Caco-2 (cell line): ENCODE data around the gene ATRIP. TPM values are rescaled to one million over a fixed set of nuclear protein-coding genes. Genes with fewer than 3 reads are reported as not detected.

Experiments
- BruUV-seq: library from RNA; stranded (reverse); fragments of 400-500 nt; replicated peaks from 2 replicates; lab custom pipeline; 2021; lab: Mats Ljungman, UMichigan
- CTCF ChIA-PET: fragments of 300-600 bp; sonication (Branson Sonifier 250); formaldehyde crosslinking; loops from one replicate; lab custom pipeline; 2022; ENCODE audit warnings: antibody characterized with exemption; lab: Charles Lee
- POLR2A ChIA-PET: fragments of 300-600 bp; sonication (Branson Sonifier 250); formaldehyde crosslinking; loops from one replicate; lab custom pipeline; 2022; ENCODE audit warnings: antibody characterized with exemption; lab: Charles Lee
- DNase-seq, 2 experiments: peaks; one replicate each; pipeline versions ENCODE4 v3.0.0 to v3.0.0-alpha.2; 2020 to 2022
- H3K27me3 ChIP-seq: replicated peaks from 2 replicates; pipeline ENCODE4 v1.6.0; 2011; ENCODE audit warnings: low read length; ENCODE audit not compliant: control insufficient read depth, insufficient read depth
- H3K36me3 ChIP-seq: 2 replicates; pipeline ENCODE4 v1.5.1; 2011; ENCODE audit warnings: low read length; ENCODE audit not compliant: control insufficient read depth, insufficient read depth
- H3K4me1 ChIP-seq: fragments of 250-450 bp; sonication (Bioruptor Pico); 2 replicates; pipeline ENCODE4 v1.5.1; 2020; ENCODE audit warnings: mild to moderate bottlenecking
- H3K4me3 ChIP-seq: 2 replicates; pipeline ENCODE4 v1.5.1; 2011; ENCODE audit warnings: low read depth, mild to moderate bottlenecking, control low read depth, low read length
- H3K9me3 ChIP-seq: fragments of 250-450 bp; sonication (Bioruptor Pico); 2 replicates; pipeline ENCODE4 v1.5.1; 2020; ENCODE audit warnings: mild to moderate bottlenecking, moderate library complexity
- H3K27ac Mint-ChIP-seq: one replicate; pipeline ENCODE4 v1.8.0; 2022; ENCODE audit warnings: mixed read lengths; ENCODE audit not compliant: unreplicated experiment
- H3K27me3 Mint-ChIP-seq: one replicate; pipeline ENCODE4 v1.8.0; 2022; ENCODE audit warnings: mixed read lengths; ENCODE audit not compliant: insufficient read depth, unreplicated experiment
- H3K36me3 Mint-ChIP-seq: one replicate; pipeline ENCODE4 v1.8.0; 2022; ENCODE audit warnings: mild to moderate bottlenecking, mixed read lengths; ENCODE audit not compliant: insufficient read depth, unreplicated experiment
- H3K4me1 Mint-ChIP-seq: one replicate; pipeline ENCODE4 v1.8.0; 2022; ENCODE audit warnings: low read depth, mixed read lengths; ENCODE audit not compliant: unreplicated experiment
- H3K4me3 Mint-ChIP-seq: one replicate; pipeline ENCODE4 v1.8.0; 2022; ENCODE audit warnings: mild to moderate bottlenecking, moderate library complexity, mixed read lengths; ENCODE audit not compliant: unreplicated experiment
- H3K9me3 Mint-ChIP-seq: one replicate; pipeline ENCODE4 v1.8.0; 2022; ENCODE audit warnings: mixed read lengths; ENCODE audit not compliant: unreplicated experiment
- CTCF ChIP-seq, 2 experiments: fragments of 200-600 bp in 1 of 2; IDR thresholded peaks; 1 replicate in 1 of 2; 2 replicates in 1 of 2; pipeline versions ENCODE4 v1.5.1 to v1.8.0; 2011 to 2022; ENCODE audit warnings: antibody characterized with exemption in 1 of 2, control low read depth in 1 of 2, inconsistent platforms in 1 of 2, low read depth in 1 of 2, low read length in 1 of 2, mild to moderate bottlenecking in 1 of 2, moderate library complexity in 1 of 2; ENCODE audit not compliant: insufficient read depth in 1 of 2, severe bottlenecking in 1 of 2, unreplicated experiment in 1 of 2
- intact Hi-C: fragments of 100-400 bp; cut with micrococcal nuclease; formaldehyde crosslinking; loops from one replicate; pipeline ENCODE4 v1.10.0; 2022; ENCODE audit not compliant: unreplicated experiment
- total RNA-seq: library from RNA; stranded (reverse); gene quantifications from 2 replicates; pipeline ENCODE4 v1.2.3, GENCODE V29; 2022

ATRIP gene
- total RNA-seq, 1 experiment from 2014 or later = 15.9 TPM

- Mint-ChIP-seq H3K27me3 (no peaks in the 10 kb centered on the region), H3K4me3 (no peak overlapping the region), H3K36me3 (peaks cover 53% of the 10 kb centered on the region), H3K9me3 (no peaks in the 10 kb centered on the region), H3K4me1 (peaks cover 16% of the 10 kb centered on the region), H3K27ac (no peak overlapping the region)
- no peaks in the 10 kb centered on the region for H3K27me3 ChIP-seq
- H3K4me1 ChIP-seq = peaks cover 36% of the 10 kb centered on the region
- ChIA-PET CTCF (interaction anchor here (6.2 kb wide), 1 partner anchor 34 kb away, joined by 405 read pairs; no protein-coding TSS in a partner anchor), POLR2A (no interaction called here)
- TF ChIP-seq CTCF (IDR thresholded peaks at IDR 0.05; ENCODE audit: insufficient read depth in 1 of 2, low read depth in 1 of 2, low read length in 1 of 2, severe bottlenecking in 1 of 2, unreplicated experiment in 1 of 2) = no peak
- BruUV-seq = no TSS peak
- no peaks in the 10 kb centered on the region for H3K9me3 ChIP-seq
- no peak overlapping the region for H3K4me3 ChIP-seq
- peaks cover 2% of the 10 kb centered on the region; the same call in 1 of the 2 replicates for H3K36me3 ChIP-seq
- intact Hi-C loops = loop anchor here (5.0 kb wide), 1 partner anchor 251 kb away; the partner anchor contains the start of gene CDC25A
- no peak for DNase-seq
Observed at GRCh38 chr3:48437812-48438211, 8.7 kb upstream of the ATRIP start.

GRCh38 chr3:48439820-48440589 is 6.5 kb upstream of the ATRIP start, which contains the start of the genes CCDC51 and TMA7:
CCDC51 (minus strand) TSS chr3:48440119; CDS start chr3:48435128, 4,991 bp downstream.
TMA7 (plus strand) TSS chr3:48440257; CDS start chr3:48440297, 40 bp downstream.
- Mint-ChIP-seq H3K27ac (peak within 1 kb of the TSS; percentile 75), H3K9me3 (no peaks in the 10 kb centered on the region), H3K36me3 (peaks cover 55% of the 10 kb centered on the region), H3K27me3 (no peaks in the 10 kb centered on the region), H3K4me3 (peak within 1 kb of the TSS; percentile 90), H3K4me1 (peaks cover 10% of the 10 kb centered on the region)
- H3K27me3 ChIP-seq = no peaks in the 10 kb centered on the region
- peaks cover 17% of the 10 kb centered on the region for H3K4me1 ChIP-seq
- peak; percentile 98 to 99 for DNase-seq
- H3K9me3 ChIP-seq = no peaks in the 10 kb centered on the region
- intact Hi-C loops = loop anchor here (5.0 kb wide), 1 partner anchor 253 kb away; the partner anchor contains the start of gene CDC25A
- no peak for TF ChIP-seq CTCF (IDR thresholded peaks at IDR 0.05; ENCODE audit: insufficient read depth in 1 of 2, low read depth in 1 of 2, low read length in 1 of 2, severe bottlenecking in 1 of 2, unreplicated experiment in 1 of 2)
- no TSS peak for BruUV-seq
- ChIA-PET CTCF (interaction anchor here (0.6 to 2.1 kb wide), 16 partner anchors 9 to 245 kb away, joined by 3 to 31 read pairs (median 4); partner anchors contain the start of gene PFKFB4), POLR2A (interaction anchor here (0.5 to 2.0 kb wide), 16 partner anchors 9 to 629 kb away, joined by 3 to 14 read pairs (median 4); partner anchors contain the start of genes CDC25A, PFKFB4, PLXNB1 and ZNF589)
- no peaks in the 10 kb centered on the region; the same call in 1 of the 2 replicates for H3K36me3 ChIP-seq
- peak within 1 kb of the TSS; percentile 91 for H3K4me3 ChIP-seq

GRCh38 chr3:48440590-48440958 is 6.0 kb upstream of the ATRIP start:
- no peaks in the 10 kb centered on the region for H3K9me3 Mint-ChIP-seq
- Histone ChIP-seq H3K4me3 (peak overlapping the region; percentile 91), H3K36me3 (no peaks in the 10 kb centered on the region; the same call in 1 of the 2 replicates), H3K4me1 (peaks cover 12% of the 10 kb centered on the region), H3K9me3 (no peaks in the 10 kb centered on the region), H3K27me3 (no peaks in the 10 kb centered on the region)
- H3K4me3 Mint-ChIP-seq = peak overlapping the region; percentile 90
- H3K27me3 Mint-ChIP-seq = no peaks in the 10 kb centered on the region
- ChIA-PET CTCF (interaction anchor here (0.7 to 2.0 kb wide), 6 partner anchors 32 to 246 kb away, joined by 3 to 10 read pairs (median 7); partner anchors contain the start of genes PFKFB4 and ZNF589), POLR2A (interaction anchor here (0.5 to 2.0 kb wide), 3 partner anchors 33 to 280 kb away, joined by 3 to 12 read pairs (median 3); partner anchors contain the start of gene ZNF589)
- TF ChIP-seq CTCF (IDR thresholded peaks at IDR 0.05; ENCODE audit: insufficient read depth in 1 of 2, low read depth in 1 of 2, low read length in 1 of 2, severe bottlenecking in 1 of 2, unreplicated experiment in 1 of 2) = no peak
- H3K27ac Mint-ChIP-seq = peak overlapping the region; percentile 75
- intact Hi-C loops = no loop called here
- TSS peak; percentile 75 for BruUV-seq
- DNase-seq = no peak
- peaks cover 59% of the 10 kb centered on the region for H3K36me3 Mint-ChIP-seq
- peaks cover 12% of the 10 kb centered on the region for H3K4me1 Mint-ChIP-seq
